DMS114 treated with DMSO at 0.1 percent for 48 hours (cell line): ENCODE measurements around the gene CFAP20DC.
"Not testable (repeated sequence)": the region's sequence is repeated elsewhere in the genome, so short reads cannot be mapped to it uniquely, and the experiment has no call there.

Experiments used
- DNase-seq: peaks from one replicate; lab custom pipeline; 2025; ENCODE audit not compliant: unreplicated experiment; lab: John Stamatoyannopoulos, UW

CFAP20DC gene

GRCh38 chr3:58704304-58704703 lies 345.5 kb downstream of the CFAP20DC start:
- not testable (repeated sequence) for DNase-seq

- DNase-seq: no peak
Observed at GRCh38 chr3:58698246-58698645, 351.6 kb downstream of the CFAP20DC start.

DNA sequence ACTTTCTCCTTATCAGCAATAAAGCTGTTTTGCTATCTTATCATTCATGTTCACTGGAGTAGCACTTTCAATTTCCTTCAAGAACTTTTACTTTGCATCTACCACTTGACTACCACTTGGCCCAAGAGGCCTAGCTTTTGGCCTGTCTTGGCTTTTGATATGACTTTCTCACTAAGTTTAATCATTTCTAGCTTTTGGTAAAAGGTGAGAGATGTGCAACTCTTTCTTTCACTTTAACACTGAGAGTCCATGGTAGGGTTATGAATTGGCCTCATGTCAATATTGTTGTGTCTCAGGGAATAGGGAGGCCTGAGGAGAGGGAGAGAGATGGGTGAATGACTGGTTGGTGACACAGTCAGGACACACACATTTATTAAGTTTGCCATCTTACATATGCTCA lies 352.3 kb downstream of the CFAP20DC start:
- DNase-seq: no peak

GRCh38 chr3:58696813-58697212 lies 353.0 kb downstream of the CFAP20DC start:
- DNase-seq: not testable (repeated sequence)

GRCh38 chr3:58696093-58696492 lies 353.7 kb downstream of the CFAP20DC start:
- no peak for DNase-seq

GRCh38 chr3:58695284-58695683 lies 354.5 kb downstream of the CFAP20DC start:
- not testable (repeated sequence) for DNase-seq

DNA sequence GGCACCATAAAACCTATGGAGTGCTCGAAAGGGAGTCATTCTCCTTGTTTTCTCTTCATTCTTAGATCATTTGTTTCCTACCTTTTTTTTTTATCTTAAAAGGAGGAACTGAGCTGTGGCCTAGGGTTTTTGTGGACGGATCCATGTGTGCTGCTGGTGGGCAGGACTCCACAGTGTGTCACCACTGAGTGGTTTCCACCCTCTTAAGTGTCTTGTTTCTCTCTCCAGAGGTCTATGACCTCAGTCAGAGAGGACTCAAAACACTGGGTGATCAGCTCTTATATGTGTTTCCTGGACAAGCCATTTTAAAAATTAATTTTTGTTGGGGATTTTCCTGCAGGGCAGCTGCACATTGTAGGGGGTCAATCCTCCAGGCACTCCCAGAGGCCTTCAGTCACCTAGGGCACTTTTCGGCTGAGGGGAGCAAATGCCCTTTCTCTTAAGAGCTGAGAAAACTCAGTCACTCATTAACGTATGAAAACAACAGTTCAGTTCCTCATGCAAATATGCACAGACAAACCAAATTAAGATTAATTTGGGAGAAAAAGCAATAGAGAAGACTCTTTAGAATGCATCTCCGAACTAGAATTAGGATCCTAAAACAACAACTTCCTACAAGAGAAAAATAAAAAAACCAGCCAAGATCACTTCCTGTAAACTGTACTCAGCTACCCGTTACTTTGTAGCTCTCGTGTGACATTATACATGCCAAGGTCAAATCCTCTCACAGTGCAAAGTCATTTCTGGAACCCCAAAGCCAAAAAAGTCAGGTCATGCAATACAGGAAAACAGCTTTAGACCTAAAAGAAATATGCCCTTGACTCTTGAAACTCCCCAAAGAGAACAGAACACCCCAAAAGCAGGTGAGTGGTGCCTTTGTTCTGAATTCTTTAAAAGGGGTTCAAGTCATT lies 355.6 kb downstream of the CFAP20DC start:
- no peak for DNase-seq

GRCh38 chr3:58692484-58692883 lies 357.3 kb downstream of the CFAP20DC start:
- DNase-seq: no peak
